ENCODE results near the gene ZDHHC7.

Gene ZDHHC7

GRCh38 chr16:84957192-84957591 is 54.1 kb downstream of the ZDHHC7 start:
- Histone ChIP-seq H3K27me3 (ENCODE audit: control insufficient read depth, insufficient read depth, low read length) (no peaks in the 10 kb centered on the region), H3K36me3 (ENCODE audit: control insufficient read depth, insufficient read depth, low read length) (no peaks in the 10 kb centered on the region)

GRCh38 chr16:84955427-84955826 is 55.9 kb downstream of the ZDHHC7 start:
- Histone ChIP-seq H3K27me3 (ENCODE audit: control insufficient read depth, insufficient read depth, low read length) (no peaks in the 10 kb centered on the region), H3K4me3 (ENCODE audit: low read depth, low read length) (no peak overlapping the region), H3K36me3 (ENCODE audit: control insufficient read depth, insufficient read depth, low read length) (no peaks in the 10 kb centered on the region), H3K9ac (ENCODE audit: low read depth, low read length) (no peak overlapping the region), H3K27ac (ENCODE audit: low read depth, low read length) (no peak overlapping the region), H3K4me1 (ENCODE audit: control insufficient read depth, insufficient read depth, low read length) (no peaks in the 10 kb centered on the region), H3K9me3 (ENCODE audit: control insufficient read depth, insufficient read depth, low read length) (no peaks in the 10 kb centered on the region)

More at GRCh38 chr16:84957192-84957591, 54.1 kb downstream of the ZDHHC7 start:
- no peak overlapping the region for H3K4me3 ChIP-seq (ENCODE audit: low read depth, low read length)
- H3K9ac ChIP-seq (ENCODE audit: low read depth, low read length): no peak overlapping the region
- no peaks in the 10 kb centered on the region for H3K9me3 ChIP-seq (ENCODE audit: control insufficient read depth, insufficient read depth, low read length)
- H3K4me1 ChIP-seq (ENCODE audit: control insufficient read depth, insufficient read depth, low read length): no peaks in the 10 kb centered on the region
- no peak overlapping the region for H3K27ac ChIP-seq (ENCODE audit: low read depth, low read length)

- Histone ChIP-seq H3K9me3 (ENCODE audit: control insufficient read depth, insufficient read depth, low read length) (no peaks in the 10 kb centered on the region), H3K4me3 (ENCODE audit: low read depth, low read length) (no peak overlapping the region), H3K9ac (ENCODE audit: low read depth, low read length) (no peak overlapping the region), H3K4me1 (ENCODE audit: control insufficient read depth, insufficient read depth, low read length) (no peaks in the 10 kb centered on the region), H3K36me3 (ENCODE audit: control insufficient read depth, insufficient read depth, low read length) (no peaks in the 10 kb centered on the region), H3K27me3 (ENCODE audit: control insufficient read depth, insufficient read depth, low read length) (no peaks in the 10 kb centered on the region), H3K27ac (ENCODE audit: low read depth, low read length) (no peak overlapping the region)
Measured at GRCh38 chr16:84953190-84953746, 58.1 kb downstream of the ZDHHC7 start.

GRCh38 chr16:84952335-84953189 is 58.8 kb downstream of the ZDHHC7 start:
- no peak overlapping the region for H3K4me3 ChIP-seq (ENCODE audit: low read depth, low read length)
- H3K27ac ChIP-seq (ENCODE audit: low read depth, low read length): no peak overlapping the region
- no peaks in the 10 kb centered on the region for H3K4me1 ChIP-seq (ENCODE audit: control insufficient read depth, insufficient read depth, low read length)
- H3K9me3 ChIP-seq (ENCODE audit: control insufficient read depth, insufficient read depth, low read length): no peaks in the 10 kb centered on the region
- no peaks in the 10 kb centered on the region for H3K36me3 ChIP-seq (ENCODE audit: control insufficient read depth, insufficient read depth, low read length)
- no peak overlapping the region for H3K9ac ChIP-seq (ENCODE audit: low read depth, low read length)
- no peaks in the 10 kb centered on the region for H3K27me3 ChIP-seq (ENCODE audit: control insufficient read depth, insufficient read depth, low read length)

GRCh38 chr16:84950906-84951305 is 60.4 kb downstream of the ZDHHC7 start:
- no peaks in the 10 kb centered on the region for H3K36me3 ChIP-seq (ENCODE audit: control insufficient read depth, insufficient read depth, low read length)
- no peaks in the 10 kb centered on the region for H3K4me1 ChIP-seq (ENCODE audit: control insufficient read depth, insufficient read depth, low read length)
- no peak overlapping the region for H3K4me3 ChIP-seq (ENCODE audit: low read depth, low read length)
- H3K27me3 ChIP-seq (ENCODE audit: control insufficient read depth, insufficient read depth, low read length): no peaks in the 10 kb centered on the region
- H3K9ac ChIP-seq (ENCODE audit: low read depth, low read length): no peak overlapping the region
- no peak overlapping the region for H3K27ac ChIP-seq (ENCODE audit: low read depth, low read length)
- H3K9me3 ChIP-seq (ENCODE audit: control insufficient read depth, insufficient read depth, low read length): no peaks in the 10 kb centered on the region

GRCh38 chr16:84949772-84950436 is 61.4 kb downstream of the ZDHHC7 start:
- no peak overlapping the region for H3K27ac ChIP-seq (ENCODE audit: low read depth, low read length)
- no peaks in the 10 kb centered on the region for H3K4me1 ChIP-seq (ENCODE audit: control insufficient read depth, insufficient read depth, low read length)
- no peak overlapping the region for H3K9ac ChIP-seq (ENCODE audit: low read depth, low read length)
- H3K27me3 ChIP-seq (ENCODE audit: control insufficient read depth, insufficient read depth, low read length): no peaks in the 10 kb centered on the region
- no peaks in the 10 kb centered on the region for H3K36me3 ChIP-seq (ENCODE audit: control insufficient read depth, insufficient read depth, low read length)
- no peaks in the 10 kb centered on the region for H3K9me3 ChIP-seq (ENCODE audit: control insufficient read depth, insufficient read depth, low read length)
- no peak overlapping the region for H3K4me3 ChIP-seq (ENCODE audit: low read depth, low read length)

GRCh38 chr16:84948851-84949610 is 62.3 kb downstream of the ZDHHC7 start:
- H3K27me3 ChIP-seq (ENCODE audit: control insufficient read depth, insufficient read depth, low read length): no peaks in the 10 kb centered on the region

GRCh38 chr16:84947996-84948850 is 63.1 kb downstream of the ZDHHC7 start:
- no peak overlapping the region for H3K4me3 ChIP-seq (ENCODE audit: low read depth, low read length)
- H3K27me3 ChIP-seq (ENCODE audit: control insufficient read depth, insufficient read depth, low read length): no peaks in the 10 kb centered on the region
- no peak overlapping the region for H3K9ac ChIP-seq (ENCODE audit: low read depth, low read length)
- H3K4me1 ChIP-seq (ENCODE audit: control insufficient read depth, insufficient read depth, low read length): no peaks in the 10 kb centered on the region
- no peak overlapping the region for H3K27ac ChIP-seq (ENCODE audit: low read depth, low read length)
- H3K9me3 ChIP-seq (ENCODE audit: control insufficient read depth, insufficient read depth, low read length): no peaks in the 10 kb centered on the region
- no peaks in the 10 kb centered on the region for H3K36me3 ChIP-seq (ENCODE audit: control insufficient read depth, insufficient read depth, low read length)

More at GRCh38 chr16:84948851-84949610, 62.3 kb downstream of the ZDHHC7 start:
- H3K27ac ChIP-seq (ENCODE audit: low read depth, low read length): no peak overlapping the region
- no peaks in the 10 kb centered on the region for H3K9me3 ChIP-seq (ENCODE audit: control insufficient read depth, insufficient read depth, low read length)
- H3K4me1 ChIP-seq (ENCODE audit: control insufficient read depth, insufficient read depth, low read length): no peaks in the 10 kb centered on the region
- H3K4me3 ChIP-seq (ENCODE audit: low read depth, low read length): no peak overlapping the region
- no peaks in the 10 kb centered on the region for H3K36me3 ChIP-seq (ENCODE audit: control insufficient read depth, insufficient read depth, low read length)
- no peak overlapping the region for H3K9ac ChIP-seq (ENCODE audit: low read depth, low read length)

GRCh38 chr16:84947022-84947421 is 64.3 kb downstream of the ZDHHC7 start:
- H3K9ac ChIP-seq (ENCODE audit: low read depth, low read length): no peak overlapping the region
- H3K9me3 ChIP-seq (ENCODE audit: control insufficient read depth, insufficient read depth, low read length): no peaks in the 10 kb centered on the region
- no peaks in the 10 kb centered on the region for H3K4me1 ChIP-seq (ENCODE audit: control insufficient read depth, insufficient read depth, low read length)
- H3K36me3 ChIP-seq (ENCODE audit: control insufficient read depth, insufficient read depth, low read length): no peaks in the 10 kb centered on the region
- H3K27ac ChIP-seq (ENCODE audit: low read depth, low read length): no peak overlapping the region
- no peak overlapping the region for H3K4me3 ChIP-seq (ENCODE audit: low read depth, low read length)
- no peaks in the 10 kb centered on the region for H3K27me3 ChIP-seq (ENCODE audit: control insufficient read depth, insufficient read depth, low read length)

- H3K4me1 ChIP-seq (ENCODE audit: control insufficient read depth, insufficient read depth, low read length): no peaks in the 10 kb centered on the region
Measured at GRCh38 chr16:84943620-84944019, 67.7 kb downstream of the ZDHHC7 start.

More at GRCh38 chr16:84943620-84944019, 67.7 kb downstream of the ZDHHC7 start:
- no peak overlapping the region for H3K27ac ChIP-seq (ENCODE audit: low read depth, low read length)
- H3K9me3 ChIP-seq (ENCODE audit: control insufficient read depth, insufficient read depth, low read length): no peaks in the 10 kb centered on the region
- H3K27me3 ChIP-seq (ENCODE audit: control insufficient read depth, insufficient read depth, low read length): no peaks in the 10 kb centered on the region
- H3K4me3 ChIP-seq (ENCODE audit: low read depth, low read length): no peak overlapping the region
- no peaks in the 10 kb centered on the region for H3K36me3 ChIP-seq (ENCODE audit: control insufficient read depth, insufficient read depth, low read length)
- no peak overlapping the region for H3K9ac ChIP-seq (ENCODE audit: low read depth, low read length)

Measured in HUES48 (cell line).